HG03575 (cell line): ENCODE results near the gene BAZ2B.

Experiments used
- ATAC-seq: cut with Tn5 transposase; IDR thresholded peaks from one replicate; pipeline ENCODE4 v1.9.1; 2021; ENCODE audit not compliant: unreplicated experiment, insufficient number of reproducible peaks, low FRiP score; ENCODE audit errors: extremely low read depth

Gene BAZ2B

DNA sequence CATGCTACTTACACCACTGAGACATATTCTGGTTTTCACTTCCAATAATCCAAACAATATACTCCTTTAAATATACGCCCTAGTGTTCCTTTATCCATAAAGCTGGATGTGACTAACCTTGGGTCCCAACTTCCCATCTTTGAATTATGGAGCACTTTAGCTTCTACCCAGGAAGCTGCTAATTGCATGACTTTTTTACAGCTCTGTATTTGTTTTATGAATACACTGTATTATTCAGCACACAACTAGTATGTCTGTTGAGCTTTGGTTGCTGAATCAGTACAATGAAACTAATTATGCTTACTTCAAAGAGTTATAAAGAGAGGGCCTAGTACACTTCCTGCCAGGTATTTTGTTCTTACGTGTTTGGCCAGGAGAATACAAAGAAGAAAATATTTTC, 118.5 kb downstream of the BAZ2B start:
- no peak for ATAC-seq

GRCh38 chr2:159497256-159497655, 119.1 kb downstream of the BAZ2B start:
- no peak for ATAC-seq

DNA sequence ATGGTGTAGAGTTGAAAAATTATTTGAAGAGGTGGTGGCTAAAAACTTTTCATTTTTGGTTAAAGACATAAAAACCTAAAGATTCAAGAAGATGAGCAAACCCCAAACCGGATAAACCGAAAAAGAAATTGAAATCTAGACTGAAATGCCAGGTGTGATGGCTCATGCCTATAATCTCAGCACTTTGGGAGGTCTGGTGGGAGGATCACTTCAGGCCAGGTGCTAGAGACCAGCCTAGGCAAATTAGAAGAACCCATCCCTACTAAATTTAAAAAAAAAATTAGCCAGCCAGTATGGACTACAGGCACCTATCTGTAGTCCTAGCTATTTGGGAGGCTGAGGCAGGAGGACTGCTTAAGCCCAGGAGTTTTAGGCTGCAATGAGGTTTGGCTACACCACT, 126.9 kb downstream of the BAZ2B start:
- ATAC-seq, result no peak

GRCh38 chr2:159484532-159484931, 131.8 kb downstream of the BAZ2B start:
- ATAC-seq, result no peak

DNA sequence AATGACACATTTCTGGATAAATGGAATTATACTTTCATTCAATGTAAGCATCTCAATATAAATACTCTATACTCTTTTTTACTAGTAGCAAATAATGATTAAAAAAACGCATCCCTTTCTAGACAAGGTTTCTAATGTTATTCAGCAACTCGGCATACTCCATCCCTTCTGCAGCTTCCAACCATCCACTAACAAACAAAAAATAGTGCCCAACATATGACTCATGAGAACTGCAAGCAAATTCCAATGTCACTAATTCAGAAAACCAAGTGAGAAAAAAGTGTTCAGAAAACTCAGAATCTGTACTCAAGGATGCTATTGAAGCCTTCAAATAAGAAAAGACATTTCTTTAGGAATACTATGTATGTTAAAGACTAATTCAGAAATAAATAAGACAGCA, 140.0 kb downstream of the BAZ2B start:
- ATAC-seq, result no peak

DNA sequence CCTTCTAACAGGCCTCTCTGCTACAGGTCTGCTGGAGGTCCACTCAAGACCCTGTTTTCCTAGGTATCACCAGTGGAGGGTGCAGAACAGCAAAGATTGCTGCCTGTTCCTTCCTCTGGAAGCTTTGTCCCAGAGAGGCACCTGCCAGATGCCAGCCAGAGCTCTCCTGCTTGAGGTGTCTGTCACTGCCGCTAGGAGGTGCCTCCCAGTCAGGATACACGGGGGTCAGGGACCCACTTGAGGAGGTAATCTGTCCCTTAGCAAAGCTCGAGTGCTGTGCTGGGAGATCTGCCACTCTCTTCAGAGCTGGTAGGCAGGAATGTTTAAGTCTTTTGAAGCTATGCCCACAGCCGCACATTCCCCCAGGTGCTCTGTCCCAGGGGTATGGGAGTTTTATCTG, 140.6 kb downstream of the BAZ2B start:
- no peak for ATAC-seq

- ATAC-seq, result no peak
These were observed 145.0 kb downstream of the BAZ2B start for GRCh38 chr2:159471340-159471739.

DNA sequence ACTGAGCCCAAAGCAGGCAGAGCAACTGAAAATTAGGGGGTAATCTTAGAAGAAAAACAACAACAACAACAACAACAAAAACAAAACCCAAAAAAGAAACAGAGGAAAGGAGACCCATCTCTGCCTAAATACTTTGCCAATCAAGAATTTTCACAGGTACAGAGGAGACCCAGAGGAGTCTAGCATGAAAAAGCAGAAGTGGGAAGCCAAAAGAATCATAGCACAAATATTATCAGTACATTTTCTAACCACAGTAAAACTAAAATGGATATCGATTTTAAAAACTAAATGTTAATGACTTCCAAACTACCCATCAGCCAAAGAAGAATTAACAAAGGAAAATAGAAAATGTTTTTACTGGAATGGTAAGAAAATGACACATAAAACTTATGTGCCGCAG, 148.1 kb downstream of the BAZ2B start:
- no peak for ATAC-seq

GRCh38 chr2:159462961-159463360, 153.4 kb downstream of the BAZ2B start:
- ATAC-seq, result no peak

DNA sequence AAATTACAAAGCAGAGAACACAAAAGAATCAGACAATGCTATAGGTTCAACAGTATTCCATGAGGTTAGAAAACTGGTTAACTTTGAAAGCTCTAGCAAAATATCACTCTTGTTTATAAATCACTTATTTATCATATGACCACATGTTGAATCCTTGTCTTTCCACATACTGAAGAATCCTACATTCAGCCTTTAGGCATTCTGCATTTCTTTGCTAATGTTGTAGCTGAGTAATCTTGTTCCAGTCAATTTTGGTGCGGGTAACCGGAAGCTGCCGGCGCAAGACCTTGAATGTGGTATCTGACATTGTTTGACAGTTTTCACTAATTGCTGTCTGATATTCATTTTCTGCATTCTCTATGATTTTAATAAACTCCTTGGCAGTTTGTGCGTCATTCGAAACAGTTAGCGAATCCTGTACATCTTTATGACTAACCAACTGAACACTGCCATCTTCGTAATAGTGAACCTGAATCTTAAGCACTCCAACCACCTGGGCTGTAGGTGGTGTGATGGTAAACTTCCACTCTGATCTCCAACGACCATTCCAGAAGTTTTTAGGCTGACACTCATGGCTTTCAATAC, 154.1 kb downstream of the BAZ2B start:
- no peak for ATAC-seq

DNA sequence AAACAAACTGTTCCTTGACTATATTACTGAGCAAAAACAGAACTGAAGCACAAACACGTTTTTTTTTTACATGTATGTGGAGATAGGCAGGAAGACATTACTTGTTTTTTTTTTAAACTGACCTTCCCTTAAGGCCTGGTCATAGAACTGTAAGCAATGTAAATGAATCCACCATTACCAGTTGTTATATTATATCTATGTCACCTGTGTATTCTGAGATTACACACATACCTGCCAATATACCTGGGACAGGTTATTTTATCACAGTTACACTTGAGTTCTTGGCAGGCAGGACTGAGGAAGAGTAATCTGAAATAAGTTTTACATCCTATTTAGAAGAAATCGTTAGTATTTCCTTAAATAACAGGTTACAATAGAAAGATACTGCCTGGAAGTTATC, 155.3 kb downstream of the BAZ2B start:
- ATAC-seq, result no peak

DNA sequence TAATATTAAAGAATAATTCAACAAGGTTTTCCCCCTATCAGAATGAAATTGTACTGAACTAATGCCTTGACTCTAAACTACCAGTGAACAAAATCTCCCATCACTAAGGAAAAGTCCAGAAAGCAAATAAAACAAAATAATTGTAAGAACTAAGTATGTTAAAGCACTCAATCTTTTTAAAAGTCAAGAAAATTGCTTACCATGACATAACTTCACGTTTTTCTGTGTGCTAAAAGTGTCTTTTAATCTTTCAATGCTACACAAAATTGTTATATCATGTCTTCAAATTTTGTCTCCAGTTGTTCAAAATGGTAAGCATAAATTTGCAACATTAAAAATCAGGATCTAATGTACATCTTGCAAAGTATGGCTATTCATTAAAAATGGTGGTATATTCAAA, 156.1 kb downstream of the BAZ2B start:
- ATAC-seq, result no peak

DNA sequence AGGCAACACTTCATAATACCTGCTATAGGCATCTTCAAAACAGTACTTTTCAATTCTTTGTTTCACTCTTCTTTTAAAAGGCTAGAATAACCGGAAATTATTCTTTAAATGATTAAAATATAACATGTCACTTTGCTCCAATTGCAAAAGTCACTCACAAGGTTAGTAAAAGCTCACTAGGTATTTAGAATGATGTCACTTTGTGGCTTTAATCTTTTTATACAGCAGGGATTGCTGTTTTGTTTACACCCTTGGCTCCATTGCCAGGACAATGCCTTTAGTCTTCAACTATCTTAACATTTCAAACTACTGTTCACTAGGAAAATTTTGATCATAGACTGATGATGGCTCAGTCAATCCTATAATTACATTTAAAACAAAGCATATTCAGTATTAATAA, 157.1 kb downstream of the BAZ2B start:
- no peak for ATAC-seq

- ATAC-seq, result no peak
These were observed 158.8 kb downstream of the BAZ2B start for GRCh38 chr2:159457589-159457988.

GRCh38 chr2:159456500-159457426, 159.6 kb downstream of the BAZ2B start:
- ATAC-seq, result no peak

DNA sequence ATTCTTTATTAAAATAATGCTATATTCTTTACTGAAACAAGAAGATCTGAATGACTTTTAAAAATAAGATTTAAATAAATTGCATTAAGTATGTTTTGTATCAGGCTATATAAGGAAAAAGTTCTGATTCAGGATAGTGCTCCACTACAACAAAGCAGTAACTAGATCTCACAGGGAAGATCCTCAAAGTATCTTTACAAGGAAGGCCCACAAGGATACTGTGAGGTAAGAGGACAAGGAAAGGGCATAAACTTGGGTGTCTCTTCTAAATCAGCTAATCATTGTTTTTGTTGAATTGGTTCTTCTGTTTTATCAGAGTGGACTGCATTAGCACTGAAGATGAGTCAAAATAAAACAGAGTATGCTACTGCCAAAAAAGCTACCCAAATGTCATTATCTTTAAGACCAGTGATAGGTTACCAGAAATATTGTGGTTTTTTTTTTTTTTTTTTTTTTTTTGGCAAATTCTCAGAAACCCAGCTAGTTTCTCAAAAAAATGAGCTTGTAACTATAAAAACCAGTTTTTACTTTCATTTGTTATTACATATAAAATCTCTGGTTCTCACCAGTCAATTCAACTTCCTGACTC, 160.9 kb downstream of the BAZ2B start:
- no peak for ATAC-seq

- ATAC-seq, result no peak
These were observed 162.2 kb downstream of the BAZ2B start for GRCh38 chr2:159454185-159454584.

DNA sequence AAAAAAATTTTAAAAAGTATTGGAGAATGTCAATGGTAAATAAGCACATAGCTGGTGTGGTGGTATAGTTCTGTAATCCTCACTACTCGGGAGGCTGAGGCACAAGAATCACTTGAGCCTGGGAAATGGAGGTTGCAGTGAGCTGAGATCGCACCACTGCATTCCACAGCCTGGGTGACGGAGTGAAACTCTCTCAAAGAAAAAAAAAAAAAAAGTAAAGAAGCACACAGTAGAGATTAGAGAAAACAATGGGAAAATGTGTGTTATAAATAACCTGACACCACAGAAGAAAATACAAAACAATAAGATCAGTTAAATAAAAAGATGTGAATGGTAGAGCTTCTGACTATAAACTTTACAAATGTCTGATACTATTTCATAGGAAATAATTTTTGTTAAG, 166.2 kb downstream of the BAZ2B start:
- ATAC-seq, result no peak

- ATAC-seq, result no peak
These were observed 166.7 kb downstream of the BAZ2B start for GRCh38 chr2:159449504-159450124.

- no peak for ATAC-seq
These were observed 169.5 kb downstream of the BAZ2B start for GRCh38 chr2:159446817-159447216.
